Skin epidermis (tissue), 12 donors: Measurements from ENCODE around the gene AIG1.
A peak's percentile ranks its signal among the peaks of the same experiment; 100 is the strongest.
"Not testable (repeated sequence)": the region's sequence is repeated elsewhere in the genome, so short reads cannot be mapped to it uniquely, and the experiment has no call there.

Source experiments
- H3K27ac ChIP-seq, 21 experiments: fragments of 200-600 bp; sonication (generic) in 11 of 21; one replicate each; pipeline ENCODE4 v1.5.0; 2020; ENCODE audit warnings: mild to moderate bottlenecking in 3 of 21, inconsistent platforms in 2 of 21, moderate library complexity in 2 of 21
- H3K4me3 ChIP-seq, 7 experiments: fragments of 200-600 bp; sonication (generic) in 2 of 7; one replicate each; pipeline ENCODE4 v1.5.0; 2020; ENCODE audit warnings: inconsistent platforms in 2 of 7, mild to moderate bottlenecking in 2 of 7, moderate library complexity in 1 of 7

The AIG1 gene, protein sequence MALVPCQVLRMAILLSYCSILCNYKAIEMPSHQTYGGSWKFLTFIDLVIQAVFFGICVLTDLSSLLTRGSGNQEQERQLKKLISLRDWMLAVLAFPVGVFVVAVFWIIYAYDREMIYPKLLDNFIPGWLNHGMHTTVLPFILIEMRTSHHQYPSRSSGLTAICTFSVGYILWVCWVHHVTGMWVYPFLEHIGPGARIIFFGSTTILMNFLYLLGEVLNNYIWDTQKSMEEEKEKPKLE

GRCh38 chr6:143060806-143061596, at the start of gene AIG1:
Gene AIG1, plus strand, starts transcription at chr6:143060889. Its CDS starts 37 bp downstream, at chr6:143060926.
- H3K4me3 ChIP-seq = peak within 1 kb of the TSS; percentile 56 to 85 (median 76)
- peak within 1 kb of the TSS; percentile 77 to 98 (median 89) for H3K27ac ChIP-seq

DNA sequence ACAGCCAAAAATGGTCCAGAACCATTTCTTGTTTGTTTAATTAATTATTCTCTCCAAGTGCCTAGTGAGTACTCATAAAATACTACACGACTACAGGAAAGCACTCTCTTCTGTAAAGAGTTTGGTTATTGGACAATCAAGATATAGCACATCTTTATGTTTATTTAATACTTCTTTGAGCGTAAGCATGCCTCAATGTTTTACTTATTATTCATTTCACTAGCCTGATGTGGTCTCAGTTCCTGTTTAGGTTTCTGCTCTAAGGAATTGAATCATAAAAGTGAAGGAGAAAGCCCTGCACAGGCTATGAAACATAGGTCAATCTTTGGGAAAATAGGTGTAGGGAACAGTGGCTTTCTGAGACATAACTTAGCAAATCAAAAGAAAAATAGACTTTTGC, 45.9 kb upstream of the AIG1 start:
- Histone ChIP-seq H3K4me3 (no peak overlapping the region), H3K27ac (no peak overlapping the region)

GRCh38 chr6:143015300-143015706, 45.4 kb upstream of the AIG1 start:
- no peak overlapping the region for H3K27ac ChIP-seq

GRCh38 chr6:143018955-143019354, 41.7 kb upstream of the AIG1 start:
- H3K4me3 ChIP-seq = no peak overlapping the region

More at GRCh38 chr6:143015300-143015706, 45.4 kb upstream of the AIG1 start:
- no peak overlapping the region for H3K4me3 ChIP-seq

DNA sequence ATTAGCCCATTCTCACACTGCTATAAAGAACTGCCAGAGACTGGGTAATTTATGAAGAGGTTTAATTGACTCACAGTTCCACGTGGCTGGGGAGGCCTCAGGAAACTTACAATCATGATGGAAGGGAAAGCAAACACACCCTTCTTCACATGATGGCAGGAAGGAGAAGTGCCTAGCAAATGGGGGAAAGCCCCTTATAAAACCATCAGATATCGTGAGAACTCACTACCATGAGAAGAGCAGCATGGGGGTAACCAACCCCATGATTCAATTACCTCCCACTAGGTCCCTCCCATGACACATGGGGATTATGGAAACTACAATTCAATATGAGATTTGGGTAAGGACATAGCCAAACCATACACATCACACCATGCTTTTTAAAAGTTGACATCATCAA, 39.8 kb upstream of the AIG1 start:
- not testable (repeated sequence) for H3K4me3 ChIP-seq, H3K27ac ChIP-seq

More at GRCh38 chr6:143018955-143019354, 41.7 kb upstream of the AIG1 start:
- H3K27ac ChIP-seq = no peak overlapping the region

DNA sequence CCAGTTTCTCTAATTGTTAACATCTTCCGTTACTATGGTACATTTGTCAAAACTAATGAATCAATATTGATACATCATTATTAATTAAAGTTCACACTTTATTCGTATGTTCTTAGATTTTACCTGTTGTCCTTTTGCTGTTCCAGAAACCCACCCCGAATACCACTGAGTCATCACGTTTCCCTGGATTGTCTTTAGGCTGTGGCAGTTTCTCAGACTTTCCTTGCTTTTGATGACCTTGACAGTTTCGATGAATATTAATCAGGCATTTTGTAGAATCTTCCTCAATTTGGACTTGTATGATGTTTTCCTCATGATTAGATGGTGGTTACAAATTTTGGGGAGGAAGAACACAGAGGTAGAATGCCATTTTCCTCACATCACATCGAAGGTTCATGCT, 39.1 kb upstream of the AIG1 start:
- Histone ChIP-seq H3K27ac (no peak overlapping the region), H3K4me3 (no peak overlapping the region)

GRCh38 chr6:143022587-143022986, 38.1 kb upstream of the AIG1 start:
- Histone ChIP-seq H3K27ac (no peak overlapping the region), H3K4me3 (no peak overlapping the region)

DNA sequence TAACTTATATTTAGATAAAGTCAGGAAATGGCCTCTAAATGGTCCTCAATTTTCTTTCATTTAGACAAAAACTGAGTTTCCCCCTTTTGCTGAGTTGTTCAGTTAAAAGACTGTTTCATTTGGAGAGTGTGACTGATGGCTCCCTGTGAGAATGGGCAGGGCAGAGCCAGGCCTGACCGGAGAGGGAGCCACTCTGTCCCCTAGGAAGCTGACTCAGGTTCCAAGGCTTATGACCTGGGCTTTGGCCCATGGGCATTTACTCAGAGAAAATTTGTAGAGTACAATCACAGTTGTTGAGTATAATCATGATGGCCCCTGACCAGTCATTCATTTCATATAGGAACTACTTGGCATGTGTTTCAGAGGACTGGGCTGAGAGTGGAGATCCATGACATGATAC, 37.0 kb upstream of the AIG1 start:
- Histone ChIP-seq H3K27ac (no peak overlapping the region), H3K4me3 (no peak overlapping the region)

GRCh38 chr6:143024977-143025376, 35.7 kb upstream of the AIG1 start:
- H3K4me3 ChIP-seq = no peak overlapping the region
- H3K27ac ChIP-seq = no peak overlapping the region

DNA sequence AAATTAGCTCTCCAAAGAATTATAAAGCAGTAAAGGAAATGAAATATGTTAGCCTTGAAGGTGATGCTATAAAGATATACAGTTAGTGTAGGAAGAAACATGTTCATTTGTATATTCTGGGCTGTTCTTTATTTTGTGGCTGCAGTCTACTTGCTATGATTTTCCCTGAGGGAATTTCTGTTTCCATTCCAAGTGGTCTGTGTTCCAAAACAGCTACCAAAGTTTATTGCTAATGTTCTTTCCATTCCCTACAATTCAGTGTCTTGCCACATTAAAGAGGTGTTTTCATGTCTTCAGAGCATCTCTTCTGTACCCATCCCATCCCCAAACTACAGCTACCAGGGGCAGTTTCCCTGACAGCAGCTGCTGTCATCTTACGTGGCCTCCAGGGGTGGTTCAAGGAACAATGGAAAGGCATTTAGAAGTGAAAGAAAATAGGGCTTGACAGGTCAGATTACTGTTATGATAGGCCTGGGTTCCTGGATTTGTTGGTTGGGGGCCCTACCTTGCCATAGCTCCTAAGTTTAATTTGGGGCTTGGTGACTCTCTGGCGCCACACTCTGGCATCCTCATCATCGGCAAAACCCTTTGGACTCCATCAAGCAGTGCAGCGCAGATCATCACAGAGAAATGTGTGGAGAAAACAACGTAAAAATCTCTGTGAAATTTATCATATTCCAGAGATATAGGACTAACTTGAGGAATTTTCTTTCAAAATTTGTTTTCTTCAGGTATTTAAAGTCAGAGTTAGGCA, 33.8 kb upstream of the AIG1 start:
- Histone ChIP-seq H3K27ac (no peak overlapping the region), H3K4me3 (no peak overlapping the region)

- H3K27ac ChIP-seq = no peak overlapping the region
- H3K4me3 ChIP-seq = no peak overlapping the region
Measured at GRCh38 chr6:143034689-143035334, 25.9 kb upstream of the AIG1 start.

DNA sequence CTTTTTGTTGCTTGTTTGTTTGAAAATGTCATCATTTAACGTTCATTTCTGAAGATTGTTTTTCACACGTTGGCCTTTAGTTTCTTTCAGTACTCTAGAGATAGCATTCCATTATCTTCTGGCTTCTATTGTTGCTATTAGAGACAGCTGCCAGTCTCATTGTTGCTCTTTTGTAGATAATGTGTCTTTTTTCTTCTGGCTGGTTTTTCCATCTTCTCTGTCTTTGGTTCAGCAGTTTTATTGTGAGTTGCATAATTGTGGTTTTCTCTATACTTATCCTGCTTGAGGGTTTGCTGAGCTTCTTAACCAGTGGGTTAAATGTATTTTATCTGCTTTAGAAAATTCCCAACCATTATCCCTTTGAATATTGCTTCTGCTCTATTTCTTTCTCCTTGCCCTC, 23.2 kb upstream of the AIG1 start:
- H3K4me3 ChIP-seq = no peak overlapping the region
- H3K27ac ChIP-seq = no peak overlapping the region

DNA sequence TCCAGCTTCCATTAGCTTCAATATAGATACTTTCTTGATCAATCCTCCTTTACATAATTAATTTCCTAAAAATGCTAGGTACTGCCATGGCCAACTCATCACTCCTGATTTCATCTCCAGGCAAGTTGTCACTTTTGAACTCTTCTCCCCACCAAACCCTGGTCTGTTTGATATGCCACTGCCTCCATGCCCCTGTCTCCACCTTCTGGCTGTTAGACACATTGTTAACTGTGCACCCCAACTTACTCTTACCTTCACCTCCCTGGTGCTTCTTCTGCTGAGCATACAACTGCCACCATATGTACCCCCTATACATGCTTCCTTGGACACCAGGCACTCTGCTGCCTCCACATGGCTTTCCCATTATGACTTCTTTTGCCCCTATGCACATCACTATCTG, 21.9 kb upstream of the AIG1 start:
- no peak overlapping the region for H3K4me3 ChIP-seq
- H3K27ac ChIP-seq = no peak overlapping the region

- Histone ChIP-seq H3K4me3 (no peak overlapping the region), H3K27ac (no peak overlapping the region)
Measured at GRCh38 chr6:143039548-143039947, 21.1 kb upstream of the AIG1 start.

- Histone ChIP-seq H3K27ac (no peak overlapping the region), H3K4me3 (no peak overlapping the region)
Measured at GRCh38 chr6:143040018-143040417, 20.7 kb upstream of the AIG1 start.

DNA sequence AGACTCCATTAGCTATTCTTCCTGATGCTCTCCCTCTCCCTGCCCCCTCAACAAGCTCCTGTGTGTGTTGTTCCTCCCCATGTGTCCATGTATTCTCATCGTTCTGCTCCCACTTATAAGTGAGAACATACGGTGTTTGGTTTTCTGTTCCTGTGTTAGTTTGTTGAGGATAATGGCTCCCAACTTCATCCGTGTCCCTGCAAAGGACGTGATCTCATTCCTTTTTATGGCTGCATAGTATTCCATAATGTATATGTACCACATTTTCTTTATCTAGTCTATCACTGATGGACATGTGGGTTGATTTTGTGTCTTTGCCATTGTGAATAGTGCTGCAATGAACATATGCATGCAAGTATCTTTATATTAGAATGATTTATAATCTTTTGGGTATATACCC, 16.3 kb upstream of the AIG1 start:
- not testable (repeated sequence) for H3K4me3 ChIP-seq

DNA sequence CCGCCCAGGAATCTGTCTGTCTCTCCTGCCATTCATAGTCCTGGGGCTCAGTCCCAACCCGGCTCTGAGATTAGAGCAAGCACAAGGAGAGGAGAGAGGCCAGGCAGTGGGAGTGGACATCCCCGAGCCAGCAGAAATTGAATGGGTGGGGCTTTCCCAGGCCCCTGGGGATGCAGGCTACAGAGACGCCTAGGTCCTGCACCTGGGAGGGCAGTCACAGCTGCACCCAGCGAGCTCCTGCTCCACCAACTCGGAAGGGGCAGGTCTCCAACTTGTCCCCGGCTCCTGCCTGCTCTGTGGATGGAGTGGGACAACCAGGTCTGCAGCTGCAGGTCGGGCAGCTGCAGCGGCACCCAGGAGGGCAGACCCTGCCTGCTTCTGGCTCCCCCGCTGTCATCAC, 11.1 kb upstream of the AIG1 start:
- Histone ChIP-seq H3K27ac (no peak overlapping the region), H3K4me3 (no peak overlapping the region)

More for the DNA sequence above, 16.3 kb upstream of the AIG1 start:
- not testable (repeated sequence) for H3K27ac ChIP-seq

GRCh38 chr6:143050509-143050908, 10.2 kb upstream of the AIG1 start:
- no peak overlapping the region for H3K4me3 ChIP-seq

DNA sequence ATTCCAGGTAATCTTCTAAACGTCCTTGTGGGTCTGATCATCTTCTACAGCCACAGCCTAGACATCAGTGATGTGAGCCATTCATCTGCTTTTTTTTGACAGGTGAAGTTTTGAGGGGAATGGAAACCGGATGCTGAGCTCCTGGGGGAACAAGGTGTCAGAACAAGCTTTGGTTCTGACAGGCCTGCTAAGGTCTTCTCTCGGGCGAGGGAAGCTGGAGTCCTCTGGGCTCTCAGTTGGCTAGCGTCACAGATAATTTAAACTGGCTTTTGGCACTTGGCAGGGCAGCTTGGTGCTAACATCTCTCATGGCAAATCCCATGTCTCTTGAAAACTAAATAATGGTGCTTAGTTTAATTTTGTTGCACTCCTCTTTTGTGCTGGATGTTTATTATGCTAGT, 8.4 kb upstream of the AIG1 start:
- Histone ChIP-seq H3K27ac (no peak overlapping the region), H3K4me3 (no peak overlapping the region)

More at GRCh38 chr6:143050509-143050908, 10.2 kb upstream of the AIG1 start:
- no peak overlapping the region for H3K27ac ChIP-seq

DNA sequence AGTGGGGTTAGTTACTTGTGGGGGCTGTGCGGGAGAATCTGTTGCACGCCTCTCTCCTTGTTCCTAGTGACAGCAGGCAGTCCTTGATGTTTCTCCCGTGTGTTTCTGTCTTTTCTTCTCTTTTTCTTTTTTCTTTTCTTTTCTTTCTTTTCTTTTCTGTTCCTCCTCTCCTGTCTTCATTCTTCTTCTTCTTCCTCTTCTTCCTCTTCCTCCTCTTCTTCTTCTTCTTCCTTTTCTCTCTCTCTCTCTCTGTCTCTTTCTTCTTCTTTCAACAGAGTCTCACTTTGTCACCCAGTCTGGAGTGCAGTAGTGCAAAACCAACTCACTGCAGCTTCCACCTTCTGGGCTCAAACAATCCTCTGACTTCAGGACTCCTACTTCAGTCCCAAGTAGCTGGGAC, 6.8 kb upstream of the AIG1 start:
- no peak overlapping the region for H3K27ac ChIP-seq
- no peak overlapping the region for H3K4me3 ChIP-seq
